Measurements from ENCODE around the gene CENPC.

CENPC gene

DNA sequence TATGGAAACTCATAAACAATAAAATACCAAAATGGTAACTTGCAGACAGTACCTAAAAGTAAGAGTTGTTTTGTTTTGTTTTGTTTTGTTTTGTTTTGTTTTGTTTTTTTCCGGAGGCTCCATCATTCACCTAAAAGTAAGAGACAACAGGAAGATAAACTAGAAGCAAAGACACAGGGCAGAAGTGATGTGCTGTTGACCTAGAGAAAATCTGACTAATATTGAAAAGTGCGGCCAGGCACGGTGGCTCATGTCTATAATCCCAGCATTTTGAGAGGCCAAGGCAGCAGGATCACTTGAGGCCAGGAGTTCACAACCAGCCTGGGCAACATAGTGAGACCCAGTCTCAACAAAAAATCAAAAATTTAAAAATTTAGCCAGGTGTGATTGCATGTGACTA is 5.6 kb upstream of the CENPC start:
- CTCF ChIA-PET: no interaction called here
- TF ChIP-seq SP1 (IDR thresholded peaks at IDR 0.05) (no peak), LEF1 (IDR thresholded peaks at IDR 0.05; ENCODE audit: borderline replicate concordance) (no peak), FOXM1 (IDR thresholded peaks at IDR 0.05; ENCODE audit: borderline replicate concordance) (no peak), TARDBP (IDR thresholded peaks at IDR 0.05) (no peak), ZNF384 (IDR thresholded peaks at IDR 0.05) (no peak), L3MBTL2 (conservative IDR thresholded peaks at IDR 0.05) (no peak), HDGF (IDR thresholded peaks at IDR 0.05; ENCODE audit: borderline replicate concordance) (no peak), ELF4 (IDR thresholded peaks at IDR 0.05) (no peak), SUZ12 (IDR thresholded peaks at IDR 0.05) (no peak), FOXA1 (IDR thresholded peaks at IDR 0.05) (no peak), CTBP1 (IDR thresholded peaks at IDR 0.05; ENCODE audit: borderline replicate concordance) (no peak), NFRKB (IDR thresholded peaks at IDR 0.05) (no peak)
- TF ChIP-seq, protein P1, sequence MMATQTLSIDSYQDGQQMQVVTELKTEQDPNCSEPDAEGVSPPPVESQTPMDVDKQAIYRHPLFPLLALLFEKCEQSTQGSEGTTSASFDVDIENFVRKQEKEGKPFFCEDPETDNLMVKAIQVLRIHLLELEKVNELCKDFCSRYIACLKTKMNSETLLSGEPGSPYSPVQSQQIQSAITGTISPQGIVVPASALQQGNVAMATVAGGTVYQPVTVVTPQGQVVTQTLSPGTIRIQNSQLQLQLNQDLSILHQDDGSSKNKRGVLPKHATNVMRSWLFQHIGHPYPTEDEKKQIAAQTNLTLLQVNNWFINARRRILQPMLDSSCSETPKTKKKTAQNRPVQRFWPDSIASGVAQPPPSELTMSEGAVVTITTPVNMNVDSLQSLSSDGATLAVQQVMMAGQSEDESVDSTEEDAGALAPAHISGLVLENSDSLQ (IDR thresholded peaks at IDR 0.05): no peak
- POLR2A ChIA-PET: no interaction called here
- no peak for DNase-seq (ENCODE audit: extremely low spot score)

DNA sequence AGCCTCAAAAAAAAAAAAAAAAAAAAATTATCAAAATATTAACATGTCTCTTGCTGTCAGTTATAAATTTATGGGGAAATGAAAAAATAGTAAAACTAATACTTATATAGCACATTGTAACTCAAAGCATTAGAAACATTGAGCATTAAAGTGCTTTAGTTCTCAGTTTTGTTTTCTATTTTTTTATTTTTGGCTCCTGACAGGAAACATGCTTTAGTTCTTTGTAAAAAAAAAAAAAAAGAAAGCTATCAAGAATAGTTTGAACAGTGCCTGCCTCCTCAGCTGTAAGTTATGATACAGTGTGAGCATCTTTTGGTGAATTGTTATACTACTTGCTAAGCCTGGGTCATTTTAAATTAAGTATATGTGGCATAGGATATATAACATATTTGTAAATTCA is 5.1 kb upstream of the CENPC start:
- POLR2A ChIA-PET: no interaction called here
- TF ChIP-seq, protein P1 (IDR thresholded peaks at IDR 0.05): no peak
- TF ChIP-seq TARDBP (IDR thresholded peaks at IDR 0.05) (no peak), FOXA1 (IDR thresholded peaks at IDR 0.05) (no peak), ARNT (IDR thresholded peaks at IDR 0.05) (no peak), SP1 (IDR thresholded peaks at IDR 0.05) (no peak), SUZ12 (IDR thresholded peaks at IDR 0.05) (no peak), ZNF384 (IDR thresholded peaks at IDR 0.05) (no peak), FOXK2 (IDR thresholded peaks at IDR 0.05) (no peak), LEF1 (IDR thresholded peaks at IDR 0.05; ENCODE audit: borderline replicate concordance) (no peak), L3MBTL2 (conservative IDR thresholded peaks at IDR 0.05) (no peak), CTBP1 (IDR thresholded peaks at IDR 0.05; ENCODE audit: borderline replicate concordance) (no peak), BHLHE40 (IDR thresholded peaks at IDR 0.05; ENCODE audit: borderline replicate concordance) (no peak), HDGF (IDR thresholded peaks at IDR 0.05; ENCODE audit: borderline replicate concordance) (no peak)
- CTCF ChIA-PET: no interaction called here
- DNase-seq (ENCODE audit: extremely low spot score): no peak

DNA sequence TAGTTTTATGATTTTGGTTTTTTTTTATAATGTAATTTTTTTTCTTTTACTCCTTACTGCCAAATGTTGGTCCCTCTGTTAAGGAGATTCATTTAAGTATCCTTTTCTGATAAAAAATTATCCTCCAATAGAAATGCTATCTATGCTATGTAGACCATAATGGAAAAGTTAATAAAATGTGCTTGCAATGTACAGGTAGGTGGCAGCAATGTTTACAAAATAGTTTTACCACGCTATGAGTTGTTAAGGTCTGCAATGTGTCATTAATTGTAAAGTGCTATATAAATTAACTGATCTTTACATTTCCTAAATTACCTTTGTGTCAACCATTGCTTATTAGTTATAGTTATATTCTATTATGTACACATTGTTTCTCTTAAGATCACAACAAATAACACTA is 3.8 kb upstream of the CENPC start:
- TF ChIP-seq TARDBP (IDR thresholded peaks at IDR 0.05): no peak
- no peak for TF ChIP-seq LEF1 (IDR thresholded peaks at IDR 0.05; ENCODE audit: borderline replicate concordance)
- no peak for TF ChIP-seq SP1 (IDR thresholded peaks at IDR 0.05)
- TF ChIP-seq FOXK2 (IDR thresholded peaks at IDR 0.05): no peak
- TF ChIP-seq ZNF384 (IDR thresholded peaks at IDR 0.05): no peak
- TF ChIP-seq L3MBTL2 (conservative IDR thresholded peaks at IDR 0.05): no peak
- TF ChIP-seq FOXM1 (IDR thresholded peaks at IDR 0.05; ENCODE audit: borderline replicate concordance): no peak
- no peak for TF ChIP-seq NFRKB (IDR thresholded peaks at IDR 0.05)
- TF ChIP-seq ARNT (IDR thresholded peaks at IDR 0.05): no peak
- TF ChIP-seq SUZ12 (IDR thresholded peaks at IDR 0.05): no peak
- TF ChIP-seq, protein P1 (IDR thresholded peaks at IDR 0.05): no peak
- TF ChIP-seq HDGF (IDR thresholded peaks at IDR 0.05; ENCODE audit: borderline replicate concordance): no peak
- TF ChIP-seq ELF4 (IDR thresholded peaks at IDR 0.05): no peak
- TF ChIP-seq BHLHE40 (IDR thresholded peaks at IDR 0.05; ENCODE audit: borderline replicate concordance): no peak
- POLR2A ChIA-PET: no interaction called here
- CTCF ChIA-PET: no interaction called here
- DNase-seq (ENCODE audit: extremely low spot score): no peak

DNA sequence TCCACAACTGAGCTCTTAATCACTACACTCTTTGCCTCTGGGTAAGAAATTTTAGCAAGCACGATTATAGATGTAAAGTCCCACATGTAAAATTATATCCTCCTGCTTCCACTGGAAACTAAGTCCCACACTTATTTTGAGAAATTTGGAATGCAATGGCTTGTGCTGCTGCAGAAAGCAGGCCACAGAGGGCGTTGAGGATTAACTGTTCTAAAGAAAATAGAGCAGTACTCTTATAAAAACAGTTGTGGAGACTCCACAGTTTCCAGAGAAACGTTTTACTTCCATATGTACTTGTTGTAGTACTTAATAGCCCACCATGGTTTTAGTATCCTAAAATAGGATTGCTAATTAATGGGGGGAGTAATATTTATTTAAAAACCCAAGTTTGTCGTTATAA is 1.7 kb upstream of the CENPC start:
- TF ChIP-seq ELF4 (IDR thresholded peaks at IDR 0.05) (no peak), ARNT (IDR thresholded peaks at IDR 0.05) (no peak), FOXA1 (IDR thresholded peaks at IDR 0.05) (no peak), FOXM1 (IDR thresholded peaks at IDR 0.05; ENCODE audit: borderline replicate concordance) (no peak), CTBP1 (IDR thresholded peaks at IDR 0.05; ENCODE audit: borderline replicate concordance) (no peak), ZNF384 (IDR thresholded peaks at IDR 0.05) (no peak), HDGF (IDR thresholded peaks at IDR 0.05; ENCODE audit: borderline replicate concordance) (no peak), SUZ12 (IDR thresholded peaks at IDR 0.05) (no peak), NFRKB (IDR thresholded peaks at IDR 0.05) (no peak), SP1 (IDR thresholded peaks at IDR 0.05) (no peak), L3MBTL2 (conservative IDR thresholded peaks at IDR 0.05) (no peak), BHLHE40 (IDR thresholded peaks at IDR 0.05; ENCODE audit: borderline replicate concordance) (no peak), TARDBP (IDR thresholded peaks at IDR 0.05) (no peak)
- TF ChIP-seq, protein P1 (IDR thresholded peaks at IDR 0.05): no peak
- no peak for DNase-seq (ENCODE audit: extremely low spot score)
- POLR2A ChIA-PET: no interaction called here

DNA sequence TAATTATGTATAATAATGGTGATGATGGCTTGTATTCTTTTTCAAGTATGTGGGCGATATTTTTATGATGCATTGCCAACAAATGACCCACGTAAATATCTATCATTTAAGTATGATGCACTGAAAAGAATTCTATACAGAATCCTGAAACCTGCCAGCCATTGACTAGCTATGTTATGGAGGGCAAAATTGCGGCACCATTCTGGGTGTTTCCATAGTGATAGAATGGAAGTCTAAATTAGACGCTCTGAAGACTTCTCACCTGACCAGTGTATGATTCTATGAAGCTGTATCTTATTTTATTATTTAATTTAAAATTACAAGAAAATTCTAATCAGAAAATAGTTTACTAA is 677 bp upstream of the CENPC start:
- DNase-seq (ENCODE audit: extremely low spot score): no peak
- ChIA-PET CTCF (no interaction called here), POLR2A (interaction anchor here (1.0 to 1.5 kb wide), 2 partner anchors 153 to 155 kb away, joined by 3 to 5 read pairs; partner anchors contain the start of gene UBA6)
- TF ChIP-seq CTBP1 (IDR thresholded peaks at IDR 0.05; ENCODE audit: borderline replicate concordance) (no peak), FOXA1 (IDR thresholded peaks at IDR 0.05) (no peak), TARDBP (IDR thresholded peaks at IDR 0.05) (no peak), FOXK2 (IDR thresholded peaks at IDR 0.05) (no peak), HDGF (IDR thresholded peaks at IDR 0.05; ENCODE audit: borderline replicate concordance) (no peak), SUZ12 (IDR thresholded peaks at IDR 0.05) (no peak), SP1 (IDR thresholded peaks at IDR 0.05) (no peak), ELF4 (IDR thresholded peaks at IDR 0.05) (no peak), ZNF384 (IDR thresholded peaks at IDR 0.05) (no peak), NFRKB (IDR thresholded peaks at IDR 0.05) (no peak), FOXM1 (IDR thresholded peaks at IDR 0.05; ENCODE audit: borderline replicate concordance) (no peak), ARNT (IDR thresholded peaks at IDR 0.05) (no peak), L3MBTL2 (conservative IDR thresholded peaks at IDR 0.05) (no peak), BHLHE40 (IDR thresholded peaks at IDR 0.05; ENCODE audit: borderline replicate concordance) (no peak), LEF1 (IDR thresholded peaks at IDR 0.05; ENCODE audit: borderline replicate concordance) (no peak)
- TF ChIP-seq, protein P1 (IDR thresholded peaks at IDR 0.05): no peak

More for the DNA sequence above, 1.7 kb upstream of the CENPC start:
- CTCF ChIA-PET: interaction anchor here (0.6 kb wide), 1 partner anchor 474 kb away, joined by 3 read pairs; no protein-coding TSS in a partner anchor

Data from HEK293T (cell line).